ENCODE results near the gene LZTR1.

LZTR1 gene

GRCh38 chr22:20957102-20957682 is 24.9 kb upstream of the LZTR1 start:
- in situ Hi-C loops (cut with MboI; ENCODE audit: low sequenced_read_pairs, unreplicated experiment), result no loop called here
- peak; percentile 63 for DNase-seq (ENCODE audit: low spot score)
- TF ChIP-seq CTCF (IDR thresholded peaks at IDR 0.05; ENCODE audit: borderline replicate concordance, control extremely low read depth, extremely low read depth, insufficient read depth, missing control alignments), result no peak

GRCh38 chr22:20957683-20958431 is 24.2 kb upstream of the LZTR1 start:
- DNase-seq (ENCODE audit: low spot score), result peak; percentile 83
- in situ Hi-C loops (cut with MboI; ENCODE audit: low sequenced_read_pairs, unreplicated experiment), result no loop called here

GRCh38 chr22:20959578-20960461 is 22.3 kb upstream of the LZTR1 start:
- TF ChIP-seq CTCF (IDR thresholded peaks at IDR 0.05; ENCODE audit: borderline replicate concordance, control extremely low read depth, extremely low read depth, insufficient read depth, missing control alignments), result no peak
- DNase-seq (ENCODE audit: low spot score), result no peak
- in situ Hi-C loops (cut with MboI; ENCODE audit: low sequenced_read_pairs, unreplicated experiment), result no loop called here

More at GRCh38 chr22:20957683-20958431, 24.2 kb upstream of the LZTR1 start:
- TF ChIP-seq CTCF (IDR thresholded peaks at IDR 0.05; ENCODE audit: borderline replicate concordance, control extremely low read depth, extremely low read depth, insufficient read depth, missing control alignments), result no peak

GRCh38 chr22:20960609-20961008 is 21.5 kb upstream of the LZTR1 start:
- TF ChIP-seq CTCF (IDR thresholded peaks at IDR 0.05; ENCODE audit: borderline replicate concordance, control extremely low read depth, extremely low read depth, insufficient read depth, missing control alignments), result no peak

GRCh38 chr22:20962491-20962945 is 19.6 kb upstream of the LZTR1 start:
- no peak for DNase-seq (ENCODE audit: low spot score)
- TF ChIP-seq CTCF (IDR thresholded peaks at IDR 0.05; ENCODE audit: borderline replicate concordance, control extremely low read depth, extremely low read depth, insufficient read depth, missing control alignments), result no peak
- in situ Hi-C loops (cut with MboI; ENCODE audit: low sequenced_read_pairs, unreplicated experiment), result no loop called here

More at GRCh38 chr22:20960609-20961008, 21.5 kb upstream of the LZTR1 start:
- no peak for DNase-seq (ENCODE audit: low spot score)
- in situ Hi-C loops (cut with MboI; ENCODE audit: low sequenced_read_pairs, unreplicated experiment), result no loop called here
